A549 (cell line): ENCODE results near the gene PTRH1. TPM values are rescaled to one million over a fixed set of nuclear protein-coding genes. Genes with fewer than 3 reads are reported as not detected.

Source experiments
- ATAC-seq, 2 experiments: fragments of 200-7000 bp in 1 of 2; fragments of >200 bp in 1 of 2; cut with Nextera tagmentation in 1 of 2; cut with Tn5 transposase in 1 of 2; 3 replicates each; pipeline versions ENCODE4 v1.8.0 to v1.9.1; 2018 to 2020; ENCODE audit warnings: mild to moderate bottlenecking in 1 of 2, moderate library complexity in 1 of 2
- CTCF ChIA-PET: fragments of 300-600 bp; sonication (Branson Sonifier 250); formaldehyde crosslinking; extraction: SDS; loops from one replicate; lab custom pipeline; 2021; ENCODE audit warnings: antibody characterized with exemption, inconsistent platforms; lab: Yijun Ruan, JAX
- POLR2A ChIA-PET: fragments of 350-600 bp; formaldehyde crosslinking; extraction: SDS; loops from one replicate; lab custom pipeline; 2021; ENCODE audit warnings: antibody characterized with exemption, inconsistent platforms; lab: Yijun Ruan, JAX
- DNase-seq, 2 experiments: peaks; one replicate each; pipeline versions ENCODE4 v3.0.0 to v3.0.0-alpha.2; 2011 to 2016; ENCODE audit warnings: low read depth in 1 of 2, low spot score in 1 of 2
- FAIRE-seq: peaks from 2 replicates; lab custom pipeline; 2011; peaks lifted over from hg19 to GRCh38; lab: Jason Lieb, UNC
- H3K27ac ChIP-seq, 2 experiments: fragments of >200 bp; sonication (Bioruptor Twin); formaldehyde crosslinking; 3 replicates each; pipeline ENCODE4 v1.5.1; 2016 to 2017
- H3K4me1 ChIP-seq: fragments of >200 bp; sonication (Bioruptor Twin); formaldehyde crosslinking; 3 replicates; pipeline ENCODE4 v1.6.1; 2016
- H3K4me2 ChIP-seq: fragments of >200 bp; sonication (Bioruptor Twin); formaldehyde crosslinking; 3 replicates; pipeline ENCODE4 v1.6.1; 2016
- H3K4me3 ChIP-seq: fragments of >200 bp; sonication (Bioruptor Twin); formaldehyde crosslinking; 3 replicates; pipeline ENCODE4 v1.5.1; 2016
- H3K9me3 ChIP-seq: fragments of >200 bp; sonication (Bioruptor Twin); formaldehyde crosslinking; 3 replicates; pipeline ENCODE4 v1.6.1; 2016
- ATOH8 ChIP-seq: fragments of 250-450 bp; sonication (Bioruptor Pico); IDR thresholded peaks from 2 replicates; pipeline ENCODE4 v1.5.0; 2020; ENCODE audit warnings: low read depth, mild to moderate bottlenecking, moderate library complexity
- CBX8 ChIP-seq: fragments of 200-600 bp; sonication (generic); IDR thresholded peaks from 2 replicates; pipeline ENCODE4 v1.6.1; 2016
- CHD4 ChIP-seq: fragments of 200-600 bp; sonication (generic); IDR thresholded peaks from 2 replicates; pipeline ENCODE4 v1.6.1; 2016; ENCODE audit warnings: antibody characterized with exemption, mild to moderate bottlenecking, borderline replicate concordance
- CTCF ChIP-seq: fragments of >200 bp; sonication (Bioruptor Twin); formaldehyde crosslinking; IDR thresholded peaks from 3 replicates; pipeline ENCODE4 v1.5.1; 2016
- E2F6 ChIP-seq: IDR thresholded peaks from 2 replicates; pipeline ENCODE4 v1.6.1; 2012; ENCODE audit warnings: low read depth, borderline replicate concordance
- ELK1 ChIP-seq: fragments of 150-350 bp; IDR thresholded peaks from 2 replicates; pipeline ENCODE4 v1.6.1; 2014; ENCODE audit warnings: low read depth, mild to moderate bottlenecking, low read length
- FOSL2 ChIP-seq, 2 experiments: fragments of 450-650 bp in 1 of 2; fragments of >200 bp in 1 of 2; sonication (Bioruptor Twin) in 1 of 2; formaldehyde crosslinking; IDR thresholded peaks; 2 replicates each; pipeline versions ENCODE4 v1.5.0 to v1.6.1; 2016 to 2020; ENCODE audit warnings: mild to moderate bottlenecking in 1 of 2, moderate library complexity in 1 of 2
- HDAC2 ChIP-seq: fragments of 200-600 bp; sonication (generic); IDR thresholded peaks from 2 replicates; pipeline ENCODE4 v1.6.1; 2016
- HES2 ChIP-seq: fragments of >200 bp; sonication (Bioruptor Twin); formaldehyde crosslinking; IDR thresholded peaks from 2 replicates; pipeline ENCODE4 v1.6.1; 2016
- HEYL ChIP-seq: fragments of 250-450 bp; sonication (Bioruptor Pico); IDR thresholded peaks from 2 replicates; pipeline ENCODE4 v1.8.0; 2021; ENCODE audit warnings: mild to moderate bottlenecking, moderate library complexity
- HMGXB4 ChIP-seq: fragments of 250-450 bp; sonication (Bioruptor Pico); IDR thresholded peaks from 2 replicates; pipeline ENCODE4 v1.5.0; 2021; ENCODE audit warnings: mild to moderate bottlenecking, moderate library complexity, borderline replicate concordance
- HOXB5 ChIP-seq: fragments of 250-450 bp; sonication (Bioruptor Pico); IDR thresholded peaks from 2 replicates; pipeline ENCODE4 v1.5.0; 2020; ENCODE audit warnings: mild to moderate bottlenecking, moderate library complexity
- JUN ChIP-seq, 2 experiments: fragments of >200 bp; sonication (Bioruptor Twin); formaldehyde crosslinking; IDR thresholded peaks; 2 replicates in 1 of 2; 3 replicates in 1 of 2; pipeline ENCODE4 v1.6.1; 2016 to 2017
- KDM5A ChIP-seq: fragments of 200-600 bp; sonication (generic); IDR thresholded peaks from 2 replicates; pipeline ENCODE4 v1.6.1; 2016; ENCODE audit warnings: antibody characterized with exemption, mild to moderate bottlenecking
- MAX ChIP-seq: IDR thresholded peaks from 2 replicates; pipeline ENCODE4 v1.6.1; 2012
- MYC ChIP-seq: IDR thresholded peaks from 2 replicates; pipeline ENCODE4 v1.6.1; 2012; ENCODE audit warnings: mild to moderate bottlenecking, inconsistent platforms, low read length, improper control_type of control experiment, borderline replicate concordance
- PHF8 ChIP-seq: fragments of 200-600 bp; sonication (generic); IDR thresholded peaks from 2 replicates; pipeline ENCODE4 v1.6.1; 2016; ENCODE audit warnings: low read depth, mild to moderate bottlenecking, antibody characterized with exemption, moderate library complexity, borderline replicate concordance
- POLR2A ChIP-seq: IDR thresholded peaks from 2 replicates; pipeline ENCODE4 v1.6.1; 2012; ENCODE audit warnings: mild to moderate bottlenecking, low read length
- RNF2 ChIP-seq: fragments of 200-600 bp; sonication (generic); IDR thresholded peaks from 2 replicates; pipeline ENCODE4 v1.6.1; 2016; ENCODE audit warnings: low read depth, mild to moderate bottlenecking, antibody characterized with exemption, moderate library complexity, borderline replicate concordance
- SREBF2 ChIP-seq: fragments of 450-650 bp; IDR thresholded peaks from 2 replicates; pipeline ENCODE4 v1.6.1; 2014; ENCODE audit warnings: mild to moderate bottlenecking, moderate library complexity
- ZC3H11A ChIP-seq: fragments of 450-650 bp; IDR thresholded peaks from 2 replicates; pipeline ENCODE4 v1.6.1; 2014; ENCODE audit warnings: antibody characterized with exemption, mild to moderate bottlenecking
- WGBS: methylation state at CpG from one replicate; pipeline ENCODE4 v1.1.6; 2017; ENCODE audit errors: missing lambda C conversion rate; 5-methylcytosine and 5-hydroxymethylcytosine counted together
- polyA plus RNA-seq, 4 experiments: library from polyadenylated mRNA; depleted of rRNA in 3 of 4; stranded (reverse); fragments of >200 nt; fragmentation: RNase III in 1 of 4; extraction: RNeasy Plus Mini Kit Qiagen cat#74134 plus additional on column Dnase treatment in 1 of 4; gene quantifications; 2 replicates in 3 of 4; 3 replicates in 1 of 4; pipeline ENCODE4 v1.2.3, GENCODE V29; 2011 to 2017

The PTRH1 gene
- polyA plus RNA-seq, 2 of the 4 experiments (the other 2 are of a cell fraction): 5.1 to 11.4 TPM

- CTCF ChIA-PET: interaction anchor here (0.5 to 4.2 kb wide), 7 partner anchors 10 to 202 kb away, joined by 3 to 25 read pairs (median 3); partner anchors contain the start of genes PTRH1, TOR2A and TTC16
- 90% methylated on average over 7 of the region's 12 CpGs for WGBS
- no peak overlapping the region for H3K27ac ChIP-seq
- ATAC-seq: peak; percentile 6 to 8; a peak in 2 of 6 replicates
- H3K4me2 ChIP-seq: no peak overlapping the region
- no peak for FAIRE-seq
- DNase-seq: no peak
- H3K4me3 ChIP-seq: no peak overlapping the region
- POLR2A ChIA-PET: interaction anchor here (0.5 kb wide), 1 partner anchor 96 kb away, joined by 4 read pairs; no protein-coding TSS in a partner anchor
- no peaks in the 10 kb centered on the region for H3K9me3 ChIP-seq
- TF ChIP-seq CBX8: no peak
- no peak for TF ChIP-seq FOSL2 (IDR thresholded peaks at IDR 0.05)
- no peak for TF ChIP-seq FOSL2 (CRISPR knock-in tag; IDR thresholded peaks at IDR 0.05)
- no peak for TF ChIP-seq SREBF2
- no peak for TF ChIP-seq ATOH8 (CRISPR knock-in tag)
- no peak for TF ChIP-seq JUN (IDR thresholded peaks at IDR 0.05)
- TF ChIP-seq KDM5A: no peak
- no peak for TF ChIP-seq HES2
- TF ChIP-seq CHD4: no peak
- no peak for TF ChIP-seq ZC3H11A
- no peak for TF ChIP-seq HOXB5 (CRISPR knock-in tag)
- no peak for TF ChIP-seq HDAC2
- TF ChIP-seq RNF2: no peak
- no peak for TF ChIP-seq ELK1
- H3K4me1 ChIP-seq: no peaks in the 10 kb centered on the region
Measured at GRCh38 chr9:127705577-127706379, 9.7 kb downstream of the PTRH1 start.

GRCh38 chr9:127703289-127703946, 12.0 kb downstream of the PTRH1 start:
- POLR2A ChIA-PET: interaction anchor here (1.1 kb wide), 1 partner anchor 12 kb away, joined by 6 read pairs; the partner anchor contains the start of genes PTRH1 and TTC16
- Histone ChIP-seq H3K4me3 (no peak overlapping the region), H3K27ac (no peak overlapping the region), H3K9me3 (no peaks in the 10 kb centered on the region), H3K4me1 (0 out of 3 replicates have a peak, but pooled peaks cover 3% of the 10 kb centered on the region), H3K4me2 (no peak overlapping the region)
- TF ChIP-seq HDAC2 (no peak), HEYL (no peak), CTCF (no peak), E2F6 (no peak), CBX8 (no peak), PHF8 (no peak), MAX (no peak), HMGXB4 (CRISPR knock-in tag) (no peak), MYC (no peak), FOSL2 (IDR thresholded peaks at IDR 0.05) (no peak), FOSL2 (CRISPR knock-in tag; IDR thresholded peaks at IDR 0.05) (no peak), POLR2A (no peak)
- no peak for ATAC-seq
- DNase-seq: no peak
- CTCF ChIA-PET: interaction anchor here (1.0 to 4.2 kb wide), 5 partner anchors 9 to 149 kb away, joined by 3 to 25 read pairs (median 3); partner anchors contain the start of genes PTRH1, TOR2A and TTC16
- FAIRE-seq: no peak
- WGBS: 82% methylated on average over 8 of the region's 9 CpGs
